Prostate gland (tissue), 2 donors: ENCODE measurements around the gene SYCE3.

Experiments used
- POLR2AphosphoS5 ChIP-seq: sonication (generic); formaldehyde crosslinking; IDR thresholded peaks from one replicate; pipeline ENCODE4 v1.6.1; 2017; ENCODE audit warnings: antibody characterized with exemption
- TF ChIP-seq, protein P1 (sequence below), 4 experiments: fragments of 200-600 bp in 2 of 4; fragments of 450-650 bp in 2 of 4; sonication (generic) in 2 of 4; IDR thresholded peaks; 1 replicate in 3 of 4; 2 replicates in 1 of 4; pipeline ENCODE4 v1.5.1; 2016 to 2019; ENCODE audit warnings: antibody characterized with exemption in 4 of 4, mild to moderate bottlenecking in 2 of 4, moderate library complexity in 2 of 4

DNA sequence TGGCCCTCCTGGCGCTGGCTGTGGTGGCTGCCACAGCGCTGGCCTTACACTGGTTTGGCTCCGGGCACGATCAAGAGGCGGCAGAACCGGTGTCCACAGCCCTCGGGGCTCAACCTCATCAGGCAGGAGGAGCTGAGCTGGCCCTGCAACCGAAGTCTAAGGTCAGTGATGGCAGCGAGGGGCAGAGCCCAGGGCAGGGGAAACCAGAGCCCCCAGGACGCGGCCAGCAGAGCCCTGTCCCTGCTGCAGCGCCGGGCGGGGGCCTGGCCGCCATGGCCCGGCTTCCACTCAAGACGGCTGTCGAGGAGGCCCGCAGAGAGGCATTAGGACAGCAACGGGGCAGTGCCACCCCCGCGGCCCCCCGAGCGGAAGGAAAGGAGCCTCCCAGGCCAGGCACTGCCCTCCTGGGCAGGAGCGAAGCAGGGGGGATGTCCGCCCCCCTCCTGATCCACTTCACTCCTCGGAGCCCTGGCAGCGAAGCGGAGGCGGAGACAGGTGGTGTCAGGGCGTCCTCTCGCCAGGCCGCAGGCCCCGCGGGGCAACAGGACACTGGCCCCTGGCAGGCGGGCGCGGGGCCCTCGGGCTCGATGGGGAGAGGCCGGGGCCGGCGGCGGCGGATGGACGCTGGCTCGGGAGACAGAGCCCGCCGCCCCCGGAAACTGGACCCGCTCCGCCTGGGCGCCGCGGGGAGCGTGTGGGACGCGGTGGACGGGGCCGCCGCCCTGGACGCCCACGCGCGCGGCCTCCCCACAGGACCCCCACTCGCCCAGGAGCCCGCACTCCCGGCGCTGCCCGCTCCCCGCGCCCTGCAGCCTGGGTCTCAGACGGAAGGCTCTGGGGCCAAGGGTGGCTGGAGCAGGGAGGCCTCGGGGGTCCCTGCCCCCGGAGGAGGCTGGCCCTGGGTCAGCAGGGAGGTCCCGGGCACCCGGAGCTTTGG lies 16.1 kb downstream of the SYCE3 start:
- TF ChIP-seq, protein P1, sequence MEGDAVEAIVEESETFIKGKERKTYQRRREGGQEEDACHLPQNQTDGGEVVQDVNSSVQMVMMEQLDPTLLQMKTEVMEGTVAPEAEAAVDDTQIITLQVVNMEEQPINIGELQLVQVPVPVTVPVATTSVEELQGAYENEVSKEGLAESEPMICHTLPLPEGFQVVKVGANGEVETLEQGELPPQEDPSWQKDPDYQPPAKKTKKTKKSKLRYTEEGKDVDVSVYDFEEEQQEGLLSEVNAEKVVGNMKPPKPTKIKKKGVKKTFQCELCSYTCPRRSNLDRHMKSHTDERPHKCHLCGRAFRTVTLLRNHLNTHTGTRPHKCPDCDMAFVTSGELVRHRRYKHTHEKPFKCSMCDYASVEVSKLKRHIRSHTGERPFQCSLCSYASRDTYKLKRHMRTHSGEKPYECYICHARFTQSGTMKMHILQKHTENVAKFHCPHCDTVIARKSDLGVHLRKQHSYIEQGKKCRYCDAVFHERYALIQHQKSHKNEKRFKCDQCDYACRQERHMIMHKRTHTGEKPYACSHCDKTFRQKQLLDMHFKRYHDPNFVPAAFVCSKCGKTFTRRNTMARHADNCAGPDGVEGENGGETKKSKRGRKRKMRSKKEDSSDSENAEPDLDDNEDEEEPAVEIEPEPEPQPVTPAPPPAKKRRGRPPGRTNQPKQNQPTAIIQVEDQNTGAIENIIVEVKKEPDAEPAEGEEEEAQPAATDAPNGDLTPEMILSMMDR (IDR thresholded peaks at IDR 0.05), result no peak
- TF ChIP-seq POLR2AphosphoS5, result no peak
